ENCODE data around the gene CAMK2A. TPM values are rescaled to one million over a fixed set of nuclear protein-coding genes. Genes with fewer than 3 reads are reported as not detected.

Gene CAMK2A
- total RNA-seq, 6 experiments from 2014 or later = 0.09 to 0.64 (median 0.18) TPM

GRCh38 chr5:150179019-150179620 lies 110.5 kb downstream of the CAMK2A start:
- Mint-ChIP-seq H3K36me3 (ENCODE audit: low read depth) (no peaks in the 10 kb centered on the region), H3K9me3 (no peaks in the 10 kb centered on the region), H3K4me1 (ENCODE audit: low read depth) (peaks cover 28% of the 10 kb centered on the region), H3K27ac (no peak overlapping the region), H3K4me3 (no peak overlapping the region), H3K27me3 (ENCODE audit: insufficient read depth) (peaks cover 15% of the 10 kb centered on the region)
- TF ChIP-seq CTCF (IDR thresholded peaks at IDR 0.05) = no peak
- DNase-seq = no peak

DNA sequence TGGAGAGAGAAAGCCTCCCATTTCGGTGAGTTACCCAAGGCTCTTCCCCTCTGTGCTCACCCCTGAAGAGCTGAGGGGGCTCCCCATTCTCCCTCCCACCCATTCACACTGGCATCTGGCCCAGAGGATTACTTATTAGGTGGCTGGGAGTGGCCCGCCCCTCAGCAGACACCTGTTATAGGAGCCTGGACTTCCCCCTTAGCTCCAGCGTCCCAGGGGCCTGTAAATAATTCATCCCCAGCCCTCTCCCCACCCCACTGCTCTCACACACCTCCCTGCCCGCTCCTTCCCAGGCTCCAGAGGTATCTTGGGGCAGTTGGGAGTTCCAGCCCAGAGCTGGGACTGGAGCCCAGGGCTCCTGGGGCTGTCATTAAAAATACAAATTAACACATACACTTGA lies 111.3 kb downstream of the CAMK2A start:
- H3K27me3 Mint-ChIP-seq (ENCODE audit: insufficient read depth) = peaks cover 15% of the 10 kb centered on the region
- DNase-seq = no peak
- H3K9me3 Mint-ChIP-seq = no peaks in the 10 kb centered on the region
- H3K36me3 Mint-ChIP-seq (ENCODE audit: low read depth) = no peaks in the 10 kb centered on the region
- H3K4me3 Mint-ChIP-seq = no peak overlapping the region
- H3K4me1 Mint-ChIP-seq (ENCODE audit: low read depth) = peaks cover 28% of the 10 kb centered on the region
- H3K27ac Mint-ChIP-seq = no peak overlapping the region
- no peak for TF ChIP-seq CTCF (IDR thresholded peaks at IDR 0.05)

DNA sequence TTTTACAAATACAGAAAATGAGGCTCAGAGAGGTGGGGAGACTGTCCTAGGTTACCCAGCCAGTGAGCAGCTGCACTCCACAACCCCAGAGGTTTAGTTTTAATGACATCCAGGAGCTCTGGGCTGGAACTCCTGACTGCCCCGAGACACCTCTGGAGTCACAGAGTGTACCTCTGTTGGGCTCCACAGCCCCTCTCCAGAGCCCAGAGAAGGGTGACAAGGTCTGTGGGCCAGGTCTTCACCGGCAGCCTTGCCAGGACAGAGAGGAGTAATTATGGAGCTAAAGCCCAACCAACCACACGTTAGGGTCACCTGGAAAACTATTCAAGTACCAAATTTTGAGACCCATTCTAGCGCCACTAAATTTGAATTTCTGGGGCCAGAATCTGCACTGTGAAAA lies 111.9 kb downstream of the CAMK2A start:
- DNase-seq = no peak
- Mint-ChIP-seq H3K27me3 (ENCODE audit: insufficient read depth) (peaks cover 15% of the 10 kb centered on the region), H3K36me3 (ENCODE audit: low read depth) (no peaks in the 10 kb centered on the region), H3K9me3 (no peaks in the 10 kb centered on the region), H3K27ac (no peak overlapping the region), H3K4me3 (no peak overlapping the region), H3K4me1 (ENCODE audit: low read depth) (peaks cover 28% of the 10 kb centered on the region)
- no peak for TF ChIP-seq CTCF (IDR thresholded peaks at IDR 0.05)

- Mint-ChIP-seq H3K4me3 (no peak overlapping the region), H3K4me1 (ENCODE audit: low read depth) (peaks cover 23% of the 10 kb centered on the region), H3K27me3 (ENCODE audit: insufficient read depth) (peaks cover 8% of the 10 kb centered on the region), H3K27ac (no peak overlapping the region), H3K36me3 (ENCODE audit: low read depth) (no peaks in the 10 kb centered on the region), H3K9me3 (no peaks in the 10 kb centered on the region)
- DNase-seq = no peak
- TF ChIP-seq CTCF (IDR thresholded peaks at IDR 0.05) = no peak
Measured at GRCh38 chr5:150176745-150177477, 112.7 kb downstream of the CAMK2A start.

DNA sequence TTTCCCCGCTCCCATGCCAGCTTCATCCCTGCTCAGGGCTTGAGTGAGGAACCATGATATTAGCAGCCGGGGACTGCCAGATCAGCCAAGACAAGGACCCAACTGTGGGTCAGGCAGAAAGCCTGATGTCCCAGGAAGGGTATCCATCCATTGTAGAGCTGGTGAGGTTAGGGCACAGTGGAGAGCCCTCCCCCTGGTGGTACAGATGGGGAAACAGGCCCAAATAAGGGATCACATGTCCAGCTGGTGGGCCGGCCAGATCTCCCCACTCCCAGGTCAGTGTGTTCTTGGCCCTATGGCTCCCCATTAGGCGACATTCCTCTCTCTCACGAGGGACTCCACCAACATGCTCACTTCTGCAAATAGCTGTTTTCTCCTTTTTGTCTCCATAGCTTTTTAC lies 114.0 kb downstream of the CAMK2A start:
- peaks cover 2% of the 10 kb centered on the region for H3K27me3 Mint-ChIP-seq (ENCODE audit: insufficient read depth)
- TF ChIP-seq CTCF (IDR thresholded peaks at IDR 0.05) = peak; percentile 81
- no peaks in the 10 kb centered on the region for H3K36me3 Mint-ChIP-seq (ENCODE audit: low read depth)
- H3K4me3 Mint-ChIP-seq = no peak overlapping the region
- peaks cover 10% of the 10 kb centered on the region for H3K4me1 Mint-ChIP-seq (ENCODE audit: low read depth)
- no peak overlapping the region; the same call in 1 of the 2 replicates for H3K27ac Mint-ChIP-seq
- no peaks in the 10 kb centered on the region for H3K9me3 Mint-ChIP-seq
- DNase-seq = peak; percentile 39

All from HFFc6 (cell line).